Omental fat pad (tissue), 4 donors: Measurements from ENCODE around the gene HDHD2. TPM values are rescaled to one million over a fixed set of nuclear protein-coding genes. Genes with fewer than 3 reads are reported as not detected.

Source experiments
- ATAC-seq: fragments of 150-250 bp; one replicate; pipeline ENCODE4 v1.9.1; 2016; ENCODE audit warnings: mild to moderate bottlenecking, moderate library complexity; ENCODE audit not compliant: low FRiP score
- DNase-seq: peaks from one replicate; pipeline ENCODE4 v3.0.0-alpha.2; 2019; ENCODE audit warnings: low spot score
- total RNA-seq, 4 donors: library from RNA; depleted of rRNA; stranded (reverse); fragments of >200 nt; gene quantifications; one replicate each; pipeline ENCODE4 v1.1.0, GENCODE V29; 2016
- TF ChIP-seq, protein P1 (sequence below), 3 donors: fragments of 450-650 bp; IDR thresholded peaks; one replicate each; pipeline ENCODE4 v1.5.1; 2016 to 2017; ENCODE audit warnings: antibody characterized with exemption in 3 of 3, mild to moderate bottlenecking in 3 of 3, moderate library complexity in 2 of 3

HDHD2 gene
- total RNA-seq, 4 donors from 2014 or later: 16.7 to 35.5 (median 18.6) TPM

DNA sequence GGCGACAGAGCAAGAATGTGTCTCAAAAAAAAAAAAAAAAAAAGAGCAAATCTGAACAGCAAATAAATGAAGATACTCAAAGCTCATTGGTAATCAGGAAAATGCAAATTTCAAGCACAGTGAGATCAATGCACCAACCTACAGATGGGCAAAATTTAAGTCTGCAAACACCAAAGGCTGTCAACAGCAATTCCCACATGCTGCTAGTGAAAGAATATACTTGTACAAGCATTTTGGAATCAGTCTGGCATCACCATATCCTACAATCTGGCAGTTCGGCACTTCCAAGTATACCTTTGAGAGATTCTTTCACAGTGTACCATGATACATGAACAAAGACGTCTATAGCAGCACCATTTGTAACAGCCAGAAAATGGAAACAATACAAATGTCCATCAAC is 4.1 kb downstream of the HDHD2 start:
- TF ChIP-seq, protein P1, sequence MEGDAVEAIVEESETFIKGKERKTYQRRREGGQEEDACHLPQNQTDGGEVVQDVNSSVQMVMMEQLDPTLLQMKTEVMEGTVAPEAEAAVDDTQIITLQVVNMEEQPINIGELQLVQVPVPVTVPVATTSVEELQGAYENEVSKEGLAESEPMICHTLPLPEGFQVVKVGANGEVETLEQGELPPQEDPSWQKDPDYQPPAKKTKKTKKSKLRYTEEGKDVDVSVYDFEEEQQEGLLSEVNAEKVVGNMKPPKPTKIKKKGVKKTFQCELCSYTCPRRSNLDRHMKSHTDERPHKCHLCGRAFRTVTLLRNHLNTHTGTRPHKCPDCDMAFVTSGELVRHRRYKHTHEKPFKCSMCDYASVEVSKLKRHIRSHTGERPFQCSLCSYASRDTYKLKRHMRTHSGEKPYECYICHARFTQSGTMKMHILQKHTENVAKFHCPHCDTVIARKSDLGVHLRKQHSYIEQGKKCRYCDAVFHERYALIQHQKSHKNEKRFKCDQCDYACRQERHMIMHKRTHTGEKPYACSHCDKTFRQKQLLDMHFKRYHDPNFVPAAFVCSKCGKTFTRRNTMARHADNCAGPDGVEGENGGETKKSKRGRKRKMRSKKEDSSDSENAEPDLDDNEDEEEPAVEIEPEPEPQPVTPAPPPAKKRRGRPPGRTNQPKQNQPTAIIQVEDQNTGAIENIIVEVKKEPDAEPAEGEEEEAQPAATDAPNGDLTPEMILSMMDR (IDR thresholded peaks at IDR 0.05): no peak
- ATAC-seq (no peak), DNase-seq (no peak)

DNA sequence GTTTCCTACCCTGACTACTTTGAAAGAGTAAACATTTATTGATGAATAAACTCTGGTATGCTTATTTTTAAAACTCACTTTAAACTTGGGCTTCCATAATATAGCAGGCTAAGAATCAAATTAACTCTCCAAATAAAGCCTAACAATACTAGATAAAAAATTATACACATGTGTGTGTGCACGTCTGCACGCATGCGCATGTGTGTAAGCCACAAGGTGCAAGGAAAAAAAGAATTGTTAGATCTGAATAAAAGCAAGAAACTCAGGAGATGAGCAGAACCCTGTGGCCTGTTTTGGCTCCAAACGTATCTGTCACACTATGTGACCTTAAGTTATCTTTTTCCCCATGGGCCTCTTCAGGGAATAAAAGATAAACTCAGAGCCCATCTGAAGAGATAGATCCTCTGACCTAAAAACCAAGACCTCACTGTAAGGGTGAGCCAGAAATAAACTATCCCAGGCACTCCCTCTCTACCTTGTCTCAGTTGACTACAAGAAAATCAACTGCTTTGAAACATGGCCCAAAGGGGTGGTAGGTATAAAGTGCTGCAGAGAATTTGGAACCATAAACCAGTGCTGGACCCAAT is 6.3 kb downstream of the HDHD2 start:
- ATAC-seq (no peak), DNase-seq (no peak)
- TF ChIP-seq, protein P1 (IDR thresholded peaks at IDR 0.05): no peak

DNA sequence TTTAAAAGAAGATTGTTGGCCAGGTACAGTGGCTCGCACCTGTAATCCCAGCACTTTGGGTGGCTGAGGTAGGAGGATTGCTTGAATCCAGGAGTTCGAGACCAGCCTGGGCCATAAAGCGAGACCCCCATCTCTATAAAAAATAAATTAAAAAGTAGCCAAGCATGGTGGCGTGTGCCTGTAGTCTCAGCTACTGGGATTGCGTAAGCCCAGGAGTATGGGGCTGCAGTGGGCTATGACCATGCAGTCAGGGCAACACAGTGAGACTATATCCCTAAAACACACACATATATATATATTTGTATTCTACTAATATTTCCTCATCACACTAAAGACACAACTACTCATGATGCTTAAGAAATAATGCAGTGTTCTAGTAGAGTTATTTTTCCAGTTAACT is 7.1 kb downstream of the HDHD2 start:
- no peak for ATAC-seq
- TF ChIP-seq, protein P1 (IDR thresholded peaks at IDR 0.05): no peak

DNA sequence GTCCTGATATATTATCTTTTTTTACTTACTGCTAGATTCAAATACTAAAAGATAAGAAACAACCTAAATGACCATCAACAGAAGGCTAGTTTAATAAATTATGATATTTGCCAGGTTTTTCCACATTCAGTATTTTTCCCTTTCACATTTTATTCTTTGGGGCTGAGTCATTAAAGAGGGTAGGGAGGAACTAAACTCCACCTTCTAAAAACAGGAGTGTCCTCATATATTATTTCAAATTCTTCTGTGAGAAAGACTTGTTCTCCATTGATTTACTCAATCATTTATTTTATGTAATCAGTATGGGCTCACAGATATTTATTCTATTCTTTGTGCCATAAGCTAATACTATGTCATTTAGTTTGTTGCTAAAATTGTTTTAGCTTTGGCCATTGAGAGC is 9.0 kb downstream of the HDHD2 start:
- DNase-seq: no peak
- TF ChIP-seq, protein P1 (IDR thresholded peaks at IDR 0.05): no peak
- ATAC-seq: no peak

More for the DNA sequence above, 7.1 kb downstream of the HDHD2 start:
- DNase-seq: no peak

DNA sequence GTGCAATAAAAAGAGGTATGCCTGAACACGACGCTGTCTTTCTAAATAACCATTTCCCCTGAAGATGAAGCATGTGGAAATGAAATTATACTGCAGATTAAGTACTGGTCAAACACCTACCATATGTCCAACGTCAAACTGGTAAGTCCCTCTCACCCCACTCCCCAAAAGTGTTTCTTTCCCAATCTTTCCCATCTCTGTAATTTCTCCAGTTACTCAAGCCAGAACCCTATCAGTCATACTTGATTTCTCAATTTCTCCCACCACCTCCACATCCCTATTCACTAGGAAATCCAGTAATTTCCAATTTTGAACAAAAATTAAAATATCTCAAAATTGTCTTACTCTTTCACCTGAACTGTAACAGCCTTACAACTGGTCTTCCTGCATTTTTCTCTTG is 29.2 kb downstream of the HDHD2 start:
- ATAC-seq (no peak), DNase-seq (no peak)
- TF ChIP-seq, protein P1 (IDR thresholded peaks at IDR 0.05): no peak

DNA sequence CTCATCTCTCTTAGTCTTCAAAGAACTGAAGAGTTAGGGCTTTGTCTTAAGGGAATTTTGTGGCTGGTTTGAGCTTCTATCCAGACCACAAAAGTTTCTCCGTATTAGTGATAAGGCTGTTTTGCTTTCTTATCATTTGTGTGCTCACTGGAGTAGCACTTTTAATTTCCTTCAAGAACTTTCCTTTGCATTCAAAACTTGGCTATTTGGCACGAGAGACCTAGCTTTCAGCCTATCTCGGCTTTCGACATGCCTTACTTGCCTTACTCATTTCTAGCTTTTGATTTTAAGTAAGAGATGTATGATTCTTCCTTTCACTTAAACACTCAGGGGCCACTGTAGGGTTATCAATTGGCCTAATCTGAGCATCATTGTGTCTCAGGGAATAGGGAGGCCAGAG is 29.9 kb downstream of the HDHD2 start:
- TF ChIP-seq, protein P1 (IDR thresholded peaks at IDR 0.05): no peak
- DNase-seq (no peak), ATAC-seq (no peak)

DNA sequence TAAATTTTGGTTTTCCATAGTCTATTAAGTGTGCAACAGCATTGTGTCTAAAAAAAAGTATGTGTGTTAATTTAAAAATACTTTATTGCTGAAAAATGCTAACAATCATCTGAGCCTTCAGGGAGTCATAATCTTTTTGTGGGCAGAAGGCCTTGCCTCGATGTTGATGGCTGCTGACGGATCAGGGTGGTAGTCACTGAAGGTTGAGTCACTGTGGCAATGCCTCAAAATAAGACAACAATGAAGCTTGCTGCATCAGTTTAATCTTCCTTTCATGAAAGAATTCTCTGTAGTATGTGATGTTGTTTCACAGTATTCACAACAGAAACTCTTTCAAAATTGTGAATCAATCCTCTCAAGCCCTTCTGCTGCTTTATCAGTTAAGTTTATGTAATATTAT is 31.3 kb downstream of the HDHD2 start:
- ATAC-seq: no peak
- TF ChIP-seq, protein P1 (IDR thresholded peaks at IDR 0.05): no peak
- no peak for DNase-seq
